ENCODE measurements around the gene CREB3L1.

- no peak for TF ChIP-seq CTCF (IDR thresholded peaks at IDR 0.05)
- no peak for TF ChIP-seq POLR2A (IDR thresholded peaks at IDR 0.05)
Observed at GRCh38 chr11:46290598-46291309, 13.3 kb downstream of the CREB3L1 start.

All from upper lobe of left lung (tissue), 4 donors.